WTC11 (cell line): ENCODE data around the gene KLLN. TPM values are rescaled to one million over a fixed set of nuclear protein-coding genes. Genes with fewer than 3 reads are reported as not detected.

ENCODE experiments used
- ATAC-seq: fragments of 200-7000 bp; cut with Tn5 transposase; 2 replicates; pipeline ENCODE4 v1.10.0; 2021; ENCODE audit warnings: mild to moderate bottlenecking, moderate library complexity
- CTCF ChIA-PET: fragments of 300-600 bp; sonication (Branson Sonifier 250); formaldehyde crosslinking; loops from one replicate; lab custom pipeline; 2021; ENCODE audit warnings: antibody characterized with exemption; lab: Charles Lee
- POLR2A ChIA-PET: fragments of 350-600 bp; sonication (Branson Sonifier 250); formaldehyde crosslinking; loops from one replicate; lab custom pipeline; 2021; ENCODE audit warnings: antibody characterized with exemption; lab: Charles Lee
- DNase-seq: peaks from one replicate; pipeline ENCODE4 v3.0.0; 2021; ENCODE audit warnings: low spot score
- H3K27ac Mint-ChIP-seq: 2 replicates; pipeline ENCODE4 v1.8.0; 2021; ENCODE audit warnings: mixed read lengths
- H3K27me3 Mint-ChIP-seq: 2 replicates; pipeline ENCODE4 v1.8.0; 2021; ENCODE audit warnings: low read depth, mild to moderate bottlenecking, moderate library complexity, mixed read lengths
- H3K36me3 Mint-ChIP-seq: 2 replicates; pipeline ENCODE4 v1.8.0; 2021; ENCODE audit warnings: mixed read lengths
- H3K4me1 Mint-ChIP-seq: 2 replicates; pipeline ENCODE4 v1.8.0; 2022; ENCODE audit warnings: mixed read lengths
- H3K4me3 Mint-ChIP-seq: 2 replicates; pipeline ENCODE4 v1.8.0; 2021; ENCODE audit warnings: mild to moderate bottlenecking, moderate library complexity, mixed read lengths
- H3K9me3 Mint-ChIP-seq: 2 replicates; pipeline ENCODE4 v1.8.0; 2021; ENCODE audit warnings: mixed read lengths
- AFF4 ChIP-seq: sonication (generic); formaldehyde crosslinking; IDR thresholded peaks from 2 replicates; pipeline ENCODE4 v1.8.1; 2023; ENCODE audit warnings: mild to moderate bottlenecking, missing genetic modification reagents, borderline replicate concordance
- AR ChIP-seq: fragments of 250-450 bp; sonication (Bioruptor Pico); IDR thresholded peaks from 2 replicates; pipeline ENCODE4 v1.9.0; 2021; ENCODE audit warnings: mild to moderate bottlenecking
- EMX1 ChIP-seq: fragments of 250-450 bp; sonication (Bioruptor Pico); IDR thresholded peaks from 2 replicates; pipeline ENCODE4 v1.8.0; 2021; ENCODE audit warnings: mild to moderate bottlenecking
- ESRRA ChIP-seq: sonication (generic); formaldehyde crosslinking; IDR thresholded peaks from 2 replicates; pipeline ENCODE4 v1.8.1; 2022; ENCODE audit warnings: mild to moderate bottlenecking, missing genetic modification reagents, borderline replicate concordance
- ETV6 ChIP-seq: sonication (generic); formaldehyde crosslinking; IDR thresholded peaks from 2 replicates; pipeline ENCODE4 v1.8.1; 2022; ENCODE audit warnings: mild to moderate bottlenecking, missing genetic modification reagents
- MYBL2 ChIP-seq: sonication (generic); formaldehyde crosslinking; IDR thresholded peaks from 2 replicates; pipeline ENCODE4 v1.8.1; 2023; ENCODE audit warnings: mild to moderate bottlenecking, moderate library complexity, missing genetic modification reagents
- NFYB ChIP-seq: sonication (generic); formaldehyde crosslinking; conservative IDR thresholded peaks from 2 replicates; pipeline ENCODE4 v1.8.0; 2022; ENCODE audit warnings: low read depth, missing genetic modification reagents
- NR2C2 ChIP-seq: sonication (generic); formaldehyde crosslinking; IDR thresholded peaks from 2 replicates; pipeline ENCODE4 v1.8.0; 2022; ENCODE audit warnings: mild to moderate bottlenecking, missing genetic modification reagents
- NR3C1 ChIP-seq: sonication (generic); formaldehyde crosslinking; conservative IDR thresholded peaks from 2 replicates; pipeline ENCODE4 v1.8.1; 2023; ENCODE audit warnings: low read depth, mild to moderate bottlenecking, missing genetic modification reagents
- ZBTB21 ChIP-seq: sonication (generic); formaldehyde crosslinking; IDR thresholded peaks from 2 replicates; pipeline ENCODE4 v1.8.1; 2023; ENCODE audit warnings: mild to moderate bottlenecking, missing genetic modification reagents, borderline replicate concordance
- ZNF219 ChIP-seq: sonication (generic); formaldehyde crosslinking; IDR thresholded peaks from 2 replicates; pipeline ENCODE4 v1.8.0; 2023; ENCODE audit warnings: missing genetic modification reagents, mild to moderate bottlenecking, borderline replicate concordance
- ZNF232 ChIP-seq: sonication (generic); formaldehyde crosslinking; IDR thresholded peaks from 2 replicates; pipeline ENCODE4 v1.8.0; 2022; ENCODE audit warnings: mild to moderate bottlenecking, missing genetic modification reagents
- ZNF512 ChIP-seq: sonication (generic); formaldehyde crosslinking; IDR thresholded peaks from 2 replicates; pipeline ENCODE4 v1.8.1; 2022; ENCODE audit warnings: missing genetic modification reagents, borderline replicate concordance
- ZNF532 ChIP-seq: fragments of 250-450 bp; sonication (Bioruptor Pico); IDR thresholded peaks from 2 replicates; pipeline ENCODE4 v1.9.0; 2021; ENCODE audit warnings: mild to moderate bottlenecking, borderline replicate concordance
- ZNF671 ChIP-seq: fragments of 250-450 bp; sonication (Bioruptor Pico); IDR thresholded peaks from 2 replicates; pipeline ENCODE4 v1.8.0; 2021; ENCODE audit warnings: mild to moderate bottlenecking
- total RNA-seq: library from RNA; stranded (reverse); gene quantifications from 3 replicates; pipeline ENCODE4 v1.2.3, GENCODE V29; 2021
- TF ChIP-seq, protein P1 (sequence below): sonication (generic); formaldehyde crosslinking; IDR thresholded peaks from 2 replicates; pipeline ENCODE4 v1.8.1; 2022; ENCODE audit warnings: mild to moderate bottlenecking, missing genetic modification reagents, moderate library complexity, borderline replicate concordance
- TF ChIP-seq, protein P2 (sequence below): sonication (generic); formaldehyde crosslinking; IDR thresholded peaks from 2 replicates; pipeline ENCODE4 v1.8.0; 2022; ENCODE audit warnings: mild to moderate bottlenecking, missing genetic modification reagents
- TF ChIP-seq, protein P3 (sequence below): fragments of 250-450 bp; sonication (Bioruptor Pico); IDR thresholded peaks from 2 replicates; pipeline ENCODE4 v2.1.2; 2022; ENCODE audit warnings: mild to moderate bottlenecking, moderate library complexity

The KLLN gene
- total RNA-seq, 1 experiment from 2014 or later: 0.52 TPM

- ATAC-seq (no peak), DNase-seq (no peak)
- POLR2A ChIA-PET: no interaction called here
- Mint-ChIP-seq H3K4me1 (no peaks in the 10 kb centered on the region), H3K36me3 (peaks cover 27% of the 10 kb centered on the region), H3K4me3 (no peak overlapping the region), H3K27me3 (no peaks in the 10 kb centered on the region; the same call in 1 of the 2 replicates), H3K9me3 (peaks cover 21% of the 10 kb centered on the region), H3K27ac (no peak overlapping the region)
- CTCF ChIA-PET: no interaction called here
- TF ChIP-seq ETV6 (CRISPR knock-in tag) (no peak), ZNF512 (CRISPR knock-in tag) (no peak), EMX1 (CRISPR knock-in tag) (no peak), ZNF671 (CRISPR knock-in tag) (no peak), ZNF219 (CRISPR knock-in tag) (no peak), ZNF532 (no peak), NR2C2 (CRISPR knock-in tag) (no peak), NFYB (no peak)
Measured at GRCh38 chr10:87886635-87887034, 23.3 kb upstream of the KLLN start.

GRCh38 chr10:87882555-87883294 is 19.4 kb upstream of the KLLN start:
- H3K9me3 Mint-ChIP-seq: peaks cover 33% of the 10 kb centered on the region
- ChIA-PET CTCF (interaction anchor here (0.6 kb wide), 1 partner anchor 30 kb away, joined by 4 read pairs; no protein-coding TSS in a partner anchor), POLR2A (no interaction called here)
- no peaks in the 10 kb centered on the region; the same call in 1 of the 2 replicates for H3K27me3 Mint-ChIP-seq
- DNase-seq: no peak
- H3K36me3 Mint-ChIP-seq: peaks cover 48% of the 10 kb centered on the region
- no peak for ATAC-seq
- H3K4me3 Mint-ChIP-seq: no peak overlapping the region
- H3K4me1 Mint-ChIP-seq: peaks cover 12% of the 10 kb centered on the region
- H3K27ac Mint-ChIP-seq: no peak overlapping the region
- TF ChIP-seq NR2C2 (CRISPR knock-in tag) (no peak), NR3C1 (CRISPR knock-in tag) (no peak), ZNF219 (CRISPR knock-in tag) (no peak), AFF4 (no peak), ZBTB21 (CRISPR knock-in tag) (no peak), ESRRA (CRISPR knock-in tag) (no peak), ZNF232 (CRISPR knock-in tag) (no peak), MYBL2 (no peak), EMX1 (CRISPR knock-in tag) (no peak), AR (no peak)
- TF ChIP-seq, protein P1, sequence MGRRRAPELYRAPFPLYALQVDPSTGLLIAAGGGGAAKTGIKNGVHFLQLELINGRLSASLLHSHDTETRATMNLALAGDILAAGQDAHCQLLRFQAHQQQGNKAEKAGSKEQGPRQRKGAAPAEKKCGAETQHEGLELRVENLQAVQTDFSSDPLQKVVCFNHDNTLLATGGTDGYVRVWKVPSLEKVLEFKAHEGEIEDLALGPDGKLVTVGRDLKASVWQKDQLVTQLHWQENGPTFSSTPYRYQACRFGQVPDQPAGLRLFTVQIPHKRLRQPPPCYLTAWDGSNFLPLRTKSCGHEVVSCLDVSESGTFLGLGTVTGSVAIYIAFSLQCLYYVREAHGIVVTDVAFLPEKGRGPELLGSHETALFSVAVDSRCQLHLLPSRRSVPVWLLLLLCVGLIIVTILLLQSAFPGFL (CRISPR knock-in tag): no peak
- TF ChIP-seq, protein P2, sequence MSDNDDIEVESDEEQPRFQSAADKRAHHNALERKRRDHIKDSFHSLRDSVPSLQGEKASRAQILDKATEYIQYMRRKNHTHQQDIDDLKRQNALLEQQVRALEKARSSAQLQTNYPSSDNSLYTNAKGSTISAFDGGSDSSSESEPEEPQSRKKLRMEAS (CRISPR knock-in tag): no peak
- TF ChIP-seq, protein P3, sequence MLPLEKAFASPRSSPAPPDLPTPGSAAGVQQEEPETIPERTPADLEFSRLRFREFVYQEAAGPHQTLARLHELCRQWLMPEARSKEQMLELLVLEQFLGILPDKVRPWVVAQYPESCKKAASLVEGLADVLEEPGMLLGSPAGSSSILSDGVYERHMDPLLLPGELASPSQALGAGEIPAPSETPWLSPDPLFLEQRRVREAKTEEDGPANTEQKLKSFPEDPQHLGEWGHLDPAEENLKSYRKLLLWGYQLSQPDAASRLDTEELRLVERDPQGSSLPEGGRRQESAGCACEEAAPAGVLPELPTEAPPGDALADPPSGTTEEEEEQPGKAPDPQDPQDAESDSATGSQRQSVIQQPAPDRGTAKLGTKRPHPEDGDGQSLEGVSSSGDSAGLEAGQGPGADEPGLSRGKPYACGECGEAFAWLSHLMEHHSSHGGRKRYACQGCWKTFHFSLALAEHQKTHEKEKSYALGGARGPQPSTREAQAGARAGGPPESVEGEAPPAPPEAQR (CRISPR knock-in tag): no peak
- TF ChIP-seq, all 79 proteins: peak for 0
